Activated CD4-positive, alpha-beta T cell treated with anti-CD3 and anti-CD28 coated beads, Interleukin-2, amount 50 U/mL, for 48 hours (primary cell): ENCODE measurements around the gene MTCH1.
"Not testable (repeated sequence)": the region's sequence is repeated elsewhere in the genome, so short reads cannot be mapped to it uniquely, and the experiment has no call there.

Experiments
- DNase-seq, 2 experiments: peaks; one replicate each; pipeline ENCODE4 v3.0.0-alpha.2; 2020

The MTCH1 gene

DNA sequence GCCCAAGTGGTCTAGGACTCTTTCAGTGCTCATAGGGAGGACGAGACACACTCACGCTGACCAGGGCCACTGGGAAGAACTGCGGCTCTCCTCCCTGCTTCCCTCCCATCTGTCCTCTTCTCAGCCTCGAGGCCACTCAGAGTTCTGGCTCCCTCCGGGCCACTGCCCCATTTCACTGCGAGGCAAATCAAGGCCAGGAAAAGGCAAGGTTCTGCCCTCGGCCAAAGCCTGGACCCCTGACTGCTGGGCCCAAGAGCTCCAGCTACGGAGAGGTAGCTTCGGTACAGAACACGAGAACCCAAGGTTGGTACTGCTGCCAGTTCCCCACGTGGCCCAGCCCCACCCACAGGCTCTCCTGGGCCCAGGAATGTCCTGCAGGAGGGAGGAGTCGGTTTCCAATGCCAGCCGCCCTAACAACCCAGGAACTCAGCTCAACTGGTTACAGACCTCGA, 16.7 kb downstream of the MTCH1 start:
- DNase-seq, result no peak

DNA sequence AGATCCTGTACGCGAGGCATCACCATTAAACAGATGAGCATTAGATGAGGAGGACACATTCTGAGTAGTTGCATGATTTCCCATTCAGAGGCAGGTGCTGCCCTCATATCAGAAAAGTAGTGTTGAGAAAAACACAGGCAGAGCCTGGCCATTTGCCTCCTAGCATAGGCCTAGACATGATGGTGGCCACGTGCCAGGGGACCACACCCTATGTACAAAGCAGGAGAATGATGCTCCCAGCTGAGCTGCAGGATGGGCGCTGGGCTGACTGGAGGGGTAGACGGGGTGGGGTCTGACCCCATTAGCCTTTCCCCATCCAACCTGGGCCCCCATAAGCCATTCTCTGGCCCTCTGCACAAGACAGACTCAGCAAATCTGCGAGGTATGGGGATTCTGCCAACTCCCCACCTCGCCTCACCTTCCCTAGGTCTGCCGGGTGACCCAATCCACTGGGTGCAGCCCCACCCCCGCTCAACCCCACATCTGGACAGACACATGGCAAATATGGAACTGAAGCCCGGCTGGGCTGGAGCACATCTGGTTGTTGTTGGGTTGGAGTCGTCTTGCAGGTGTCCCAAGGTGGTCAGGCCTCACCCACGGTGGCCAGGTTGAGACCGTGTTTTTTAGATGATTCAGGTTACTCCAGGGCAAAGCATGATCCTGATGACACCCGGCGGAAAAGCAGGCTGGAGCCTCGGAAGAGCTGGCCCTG, 17.6 kb downstream of the MTCH1 start:
- no peak for DNase-seq

DNA sequence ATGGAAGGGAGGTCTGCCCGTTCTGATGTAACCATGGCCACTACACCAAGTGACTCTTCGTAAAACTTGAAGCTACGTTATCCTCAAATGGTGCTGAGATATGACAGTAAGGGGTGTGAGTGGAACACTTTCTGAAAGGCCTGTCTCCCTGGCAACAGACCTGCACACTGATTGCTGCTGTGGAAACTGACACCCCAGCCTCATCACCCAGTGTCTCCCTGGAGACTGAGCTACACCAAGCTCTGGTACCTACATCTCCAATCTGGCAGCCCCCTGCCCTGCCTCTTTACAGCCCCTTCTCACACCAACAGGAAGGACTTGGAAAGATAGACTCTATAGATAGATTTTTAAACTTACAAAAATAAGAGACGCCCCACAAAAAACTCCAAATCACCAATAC, 18.2 kb downstream of the MTCH1 start:
- DNase-seq, result no peak

DNA sequence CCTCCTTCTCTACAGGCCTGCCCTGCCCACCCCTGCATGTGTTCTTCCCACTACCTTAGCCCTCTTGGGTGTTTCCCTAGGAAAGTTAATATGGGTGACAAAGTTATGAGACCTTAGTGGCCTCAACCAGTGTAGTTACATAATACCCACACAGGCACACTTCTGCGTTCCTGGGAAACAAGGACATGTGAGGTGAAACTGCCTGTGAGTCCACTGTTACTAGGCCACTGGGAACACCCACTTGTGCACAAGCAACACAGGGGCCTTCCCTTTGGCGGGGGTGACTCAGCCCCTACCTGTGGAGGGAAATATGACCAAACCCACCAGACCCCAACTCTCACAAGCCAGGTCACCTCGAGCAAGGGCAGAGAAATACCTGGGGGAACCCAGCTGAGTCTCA, 18.7 kb downstream of the MTCH1 start:
- DNase-seq, result no peak

DNA sequence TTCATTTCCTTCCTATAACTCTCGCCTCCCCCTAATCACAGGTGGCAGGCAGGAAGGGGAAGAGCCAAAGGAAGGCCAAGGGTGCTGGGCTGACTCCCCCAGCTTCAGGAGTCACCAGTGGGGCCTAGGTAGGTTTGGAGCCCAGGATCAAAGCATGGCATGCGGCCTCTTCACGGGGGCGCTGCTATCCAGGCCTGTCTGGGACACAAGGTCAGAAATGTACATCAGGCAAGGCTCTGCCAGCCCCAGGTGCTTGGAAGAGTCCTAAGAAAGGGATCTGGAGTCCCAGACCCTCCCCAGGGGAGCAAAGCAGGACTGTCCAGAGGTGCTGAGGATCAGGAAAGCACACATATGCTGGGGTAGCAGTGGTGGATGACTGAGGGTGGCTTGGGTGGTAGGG, 21.1 kb downstream of the MTCH1 start:
- no peak for DNase-seq

DNA sequence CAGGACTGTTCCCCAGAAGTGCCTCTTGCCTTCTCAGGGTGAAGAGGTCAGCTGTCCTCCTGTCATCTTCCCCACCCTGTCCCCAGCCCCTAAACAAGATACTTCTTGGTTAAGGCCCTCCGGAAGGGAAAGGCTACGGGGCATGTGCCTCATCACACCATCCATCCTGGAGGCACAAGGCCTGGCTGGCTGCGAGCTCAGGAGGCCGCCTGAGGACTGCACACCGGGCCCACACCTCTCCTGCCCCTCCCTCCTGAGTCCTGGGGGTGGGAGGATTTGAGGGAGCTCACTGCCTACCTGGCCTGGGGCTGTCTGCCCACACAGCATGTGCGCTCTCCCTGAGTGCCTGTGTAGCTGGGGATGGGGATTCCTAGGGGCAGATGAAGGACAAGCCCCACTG, 21.6 kb downstream of the MTCH1 start:
- no peak for DNase-seq

DNA sequence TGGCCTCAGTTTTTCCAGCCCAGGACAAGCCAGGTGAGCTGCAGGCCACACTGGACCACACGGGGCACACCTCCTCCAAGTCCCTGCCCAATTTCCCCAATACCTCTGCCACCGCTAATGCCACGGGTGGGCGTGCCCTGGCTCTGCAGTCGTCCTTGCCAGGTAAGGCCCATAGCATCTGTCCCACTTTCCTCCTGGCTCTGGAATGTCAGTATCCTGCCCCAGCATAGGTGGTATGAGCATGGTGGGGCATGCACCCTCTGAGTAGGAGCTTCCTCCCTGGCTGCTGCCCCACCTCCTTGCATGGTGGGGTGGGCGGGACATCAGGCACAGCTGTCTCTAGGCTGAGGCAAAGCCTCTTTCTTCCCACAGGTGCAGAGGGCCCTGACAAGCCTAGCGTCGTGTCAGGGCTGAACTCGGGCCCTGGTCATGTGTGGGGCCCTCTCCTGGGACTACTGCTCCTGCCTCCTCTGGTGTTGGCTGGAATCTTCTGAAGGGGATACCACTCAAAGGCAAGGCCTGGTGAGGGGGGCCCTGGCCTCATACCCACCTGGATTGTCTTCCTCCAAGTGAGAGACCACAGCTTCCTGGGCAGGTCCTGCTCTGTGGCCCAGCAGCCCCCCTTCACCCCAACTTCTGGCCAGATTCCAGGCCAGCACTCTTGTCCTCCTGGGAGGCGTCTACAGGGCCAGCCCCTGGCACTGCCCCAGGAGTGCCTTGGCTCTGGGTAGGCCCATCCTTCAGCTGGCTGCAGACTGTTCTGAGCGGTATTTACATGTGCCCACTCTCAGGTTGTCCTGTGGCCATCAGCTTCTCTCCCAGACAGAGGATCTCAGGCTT, 22.3 kb downstream of the MTCH1 start:
- DNase-seq, result no peak

DNA sequence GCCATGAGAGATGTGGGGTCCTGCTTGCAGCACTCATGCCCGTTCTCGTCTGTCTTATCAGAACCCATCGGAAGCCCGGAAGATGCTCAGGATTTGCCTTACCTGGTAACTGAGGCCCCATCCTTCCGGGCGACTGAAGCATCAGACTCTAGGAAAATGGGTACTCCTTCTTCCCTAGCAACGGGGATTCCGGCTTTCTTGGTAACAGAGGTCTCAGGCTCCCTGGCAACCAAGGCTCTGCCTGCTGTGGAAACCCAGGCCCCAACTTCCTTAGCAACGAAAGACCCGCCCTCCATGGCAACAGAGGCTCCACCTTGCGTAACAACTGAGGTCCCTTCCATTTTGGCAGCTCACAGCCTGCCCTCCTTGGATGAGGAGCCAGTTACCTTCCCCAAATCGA, 23.1 kb downstream of the MTCH1 start:
- peak; percentile 83 to 87 for DNase-seq

DNA sequence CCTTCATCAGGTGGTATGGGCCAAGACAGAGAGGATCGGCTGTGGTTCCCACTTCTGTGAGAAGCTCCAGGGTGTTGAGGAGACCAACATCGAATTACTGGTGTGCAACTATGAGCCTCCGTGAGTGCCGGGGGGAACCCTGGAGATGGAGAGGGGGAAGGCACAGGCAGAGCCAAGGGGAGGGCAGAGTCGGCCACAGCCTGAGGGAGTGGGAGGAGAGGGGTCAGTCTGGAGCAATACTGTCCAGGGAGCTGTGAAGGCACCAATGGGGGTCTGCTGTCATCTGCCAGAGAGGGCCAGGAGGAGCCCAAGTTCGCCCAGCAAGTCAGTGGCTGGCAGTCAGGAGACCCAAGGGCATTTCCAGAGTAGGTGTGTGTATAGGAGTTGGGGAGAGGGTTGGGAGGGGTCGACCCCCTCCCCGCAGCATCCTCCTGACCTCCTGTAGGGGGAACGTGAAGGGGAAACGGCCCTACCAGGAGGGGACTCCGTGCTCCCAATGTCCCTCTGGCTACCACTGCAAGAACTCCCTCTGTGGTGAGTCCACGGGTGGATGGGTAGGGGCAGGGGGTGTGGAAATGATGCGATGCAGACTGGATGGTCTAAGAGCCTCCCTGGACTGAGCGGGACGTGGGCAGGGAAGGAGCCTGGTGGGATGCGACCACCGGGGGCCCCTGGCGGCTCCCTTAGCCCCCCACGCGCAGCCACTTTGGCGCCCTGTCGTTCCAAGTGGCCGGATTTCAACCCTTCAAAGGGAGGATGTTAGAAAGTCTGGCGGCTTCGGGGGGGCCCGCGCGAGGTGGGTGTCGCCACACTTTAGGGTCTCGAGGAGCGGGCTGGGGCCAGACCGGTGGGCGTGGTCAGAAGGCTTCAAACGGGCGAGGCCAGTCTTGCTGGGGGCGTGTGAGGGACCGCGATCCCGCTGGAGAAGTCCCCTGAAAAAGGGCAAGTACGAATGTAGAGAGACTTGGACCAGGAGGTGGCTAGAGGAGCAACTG, 24.3 kb downstream of the MTCH1 start:
- DNase-seq, result no peak

DNA sequence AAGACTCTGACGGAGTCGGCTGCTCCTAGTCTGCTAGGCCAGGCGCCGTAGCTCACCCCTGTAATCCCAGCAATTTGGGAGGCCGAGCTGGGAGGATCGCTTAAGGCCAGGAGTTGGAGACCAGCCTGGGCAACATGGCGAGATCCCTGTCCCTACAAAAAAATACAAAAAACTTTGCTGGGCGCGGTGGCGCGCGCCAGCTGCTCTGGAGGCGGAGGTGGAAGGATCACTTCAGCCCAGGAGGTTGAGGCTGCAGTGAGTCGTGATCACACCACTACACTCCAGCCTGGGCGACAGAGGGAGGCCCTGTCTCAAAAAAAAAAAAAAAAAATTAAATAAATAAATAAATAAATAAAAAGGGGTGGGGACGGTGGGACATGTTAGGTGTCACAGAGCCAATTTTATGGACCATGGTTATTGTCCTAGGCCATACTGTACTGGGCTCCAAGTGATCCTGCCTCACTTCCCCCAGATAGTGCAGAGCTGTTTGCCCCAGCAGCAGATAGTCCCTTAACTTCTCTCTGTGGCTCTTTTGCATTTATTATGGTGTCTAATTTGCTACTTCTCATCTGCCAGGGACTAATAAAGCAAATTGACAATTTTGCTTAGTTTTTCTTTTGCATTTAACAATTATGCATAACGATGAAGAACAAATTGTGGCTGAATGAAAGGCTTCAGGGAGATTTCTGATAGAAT, 26.3 kb downstream of the MTCH1 start:
- no peak for DNase-seq

DNA sequence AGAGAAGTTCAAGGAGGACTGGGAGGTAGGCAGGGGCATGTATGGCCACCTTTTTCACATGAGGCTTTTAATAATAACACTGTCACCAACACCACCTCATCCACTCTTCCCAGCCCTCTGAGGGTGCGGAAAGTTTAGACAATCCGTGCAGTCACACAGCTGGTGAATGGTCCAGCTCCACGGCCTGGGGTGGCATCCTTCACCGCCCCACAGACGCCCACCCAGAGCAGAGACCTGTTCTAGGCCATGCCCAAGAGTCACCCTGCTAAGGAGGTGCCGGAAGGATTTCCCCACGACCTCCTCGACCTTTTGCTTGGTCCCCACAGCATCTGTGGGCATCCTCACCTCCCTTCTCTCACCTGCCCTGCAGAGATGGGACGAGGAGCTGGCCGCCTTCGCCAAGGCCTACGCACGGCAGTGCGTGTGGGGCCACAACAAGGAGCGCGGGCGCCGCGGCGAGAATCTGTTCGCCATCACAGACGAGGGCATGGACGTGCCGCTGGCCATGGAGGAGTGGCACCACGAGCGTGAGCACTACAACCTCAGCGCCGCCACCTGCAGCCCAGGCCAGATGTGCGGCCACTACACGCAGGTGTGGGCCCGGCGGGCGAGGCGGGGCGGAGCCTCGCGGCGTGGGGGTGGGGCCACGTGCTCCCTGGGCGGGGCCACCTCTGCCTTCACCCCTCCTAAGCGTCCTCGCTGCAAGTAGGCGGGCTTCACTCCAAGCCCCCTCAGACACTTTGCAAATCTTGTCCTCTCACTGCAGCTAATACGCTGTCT, 27.0 kb downstream of the MTCH1 start:
- DNase-seq, result no peak

DNA sequence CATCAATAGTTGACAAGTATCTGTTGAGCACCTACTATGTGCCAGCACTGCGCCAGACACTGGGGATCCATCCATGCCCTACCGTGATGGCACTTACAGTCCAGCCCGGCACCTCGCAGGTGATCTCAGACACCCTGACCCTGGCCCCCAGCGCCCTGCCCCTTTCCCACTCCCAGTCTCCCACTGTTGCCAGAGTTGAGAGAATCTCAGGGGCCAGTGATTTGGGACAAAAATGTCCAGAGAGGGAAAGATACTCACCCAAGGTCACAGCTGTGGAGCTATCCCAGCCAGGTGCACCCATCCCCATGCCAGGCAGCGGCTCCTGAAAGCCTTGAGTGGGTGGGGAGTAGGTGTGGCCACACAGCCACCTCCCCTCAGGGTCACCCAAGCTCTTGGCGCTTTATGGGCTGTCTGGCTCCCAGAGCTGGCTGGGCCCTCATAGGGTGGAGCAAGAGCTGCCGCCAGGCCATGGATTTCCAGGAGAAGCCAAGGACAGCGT, 28.2 kb downstream of the MTCH1 start:
- DNase-seq, result no peak

DNA sequence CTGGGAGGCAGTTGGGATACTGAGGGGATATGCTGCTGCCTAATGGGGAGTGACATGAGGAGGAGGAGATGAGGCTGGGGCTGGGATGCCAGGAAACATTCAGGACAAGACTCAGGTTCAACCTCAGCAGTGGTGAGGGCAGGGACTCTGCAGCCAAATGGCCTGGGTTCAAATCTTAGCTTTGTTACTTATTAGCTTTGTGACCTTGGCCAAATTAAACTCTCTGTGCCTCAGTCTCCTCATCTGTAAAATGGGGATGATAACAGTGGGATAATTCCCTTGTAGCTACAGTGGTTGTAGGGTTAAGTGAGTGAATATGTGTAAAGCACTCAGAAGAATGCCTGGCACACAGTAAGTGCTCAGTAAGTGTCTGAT, 29.6 kb downstream of the MTCH1 start:
- DNase-seq, result no peak

DNA sequence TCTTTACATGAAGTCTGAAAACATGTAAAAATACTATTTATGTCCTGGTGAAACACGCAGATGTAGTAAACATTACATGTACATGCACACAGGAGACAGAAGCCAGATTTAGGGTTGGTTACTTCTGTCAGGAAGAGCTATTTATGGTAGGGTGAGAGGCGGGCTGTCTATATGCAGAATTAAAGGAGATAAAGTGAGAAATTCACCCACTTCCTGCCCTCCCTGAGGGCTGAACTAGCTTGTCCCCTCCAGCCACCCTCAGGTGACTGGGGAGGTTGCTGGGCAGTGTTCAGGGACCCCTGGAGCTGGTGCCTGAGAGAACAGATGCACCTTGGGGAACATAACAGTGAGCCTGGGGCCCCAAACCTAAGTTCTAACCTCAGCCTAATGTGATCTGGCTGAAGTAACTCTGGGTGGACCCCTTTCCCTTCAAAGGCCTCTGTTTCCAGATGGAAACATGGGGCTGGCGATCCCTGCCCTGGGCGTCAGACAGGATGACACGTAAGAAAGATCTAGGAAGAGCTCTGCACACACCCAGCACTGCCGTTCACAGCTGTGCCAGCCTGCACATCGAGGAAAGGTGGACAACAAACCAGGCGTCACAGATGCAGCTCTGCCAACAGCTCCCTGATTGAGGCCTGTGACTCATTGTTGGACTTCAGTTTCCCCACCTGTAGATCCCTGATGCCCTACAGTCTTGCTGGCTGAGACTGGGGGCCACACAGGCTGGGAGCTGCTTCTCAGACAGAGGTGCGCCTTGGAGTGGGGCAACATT, 30.1 kb downstream of the MTCH1 start:
- no peak for DNase-seq

DNA sequence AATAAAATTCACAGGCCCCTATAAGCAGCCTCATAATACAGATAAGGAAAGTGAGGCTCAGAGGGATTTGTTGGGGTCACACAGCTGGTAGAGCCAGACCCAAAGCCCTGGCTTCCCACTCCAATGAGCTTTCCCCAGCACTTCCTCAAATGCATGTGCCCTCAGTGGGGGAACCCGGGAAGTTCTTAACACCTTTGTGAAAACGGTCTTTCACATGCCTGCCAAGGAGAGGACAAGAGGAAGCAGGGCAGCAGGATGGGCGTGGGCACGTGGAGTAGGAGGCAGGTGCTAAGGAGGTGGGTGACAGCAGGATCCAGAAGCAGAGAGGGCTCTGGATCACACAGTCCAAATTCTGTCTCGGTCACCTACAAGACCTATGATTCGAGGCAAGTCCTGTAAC, 30.9 kb downstream of the MTCH1 start:
- DNase-seq, result no peak

DNA sequence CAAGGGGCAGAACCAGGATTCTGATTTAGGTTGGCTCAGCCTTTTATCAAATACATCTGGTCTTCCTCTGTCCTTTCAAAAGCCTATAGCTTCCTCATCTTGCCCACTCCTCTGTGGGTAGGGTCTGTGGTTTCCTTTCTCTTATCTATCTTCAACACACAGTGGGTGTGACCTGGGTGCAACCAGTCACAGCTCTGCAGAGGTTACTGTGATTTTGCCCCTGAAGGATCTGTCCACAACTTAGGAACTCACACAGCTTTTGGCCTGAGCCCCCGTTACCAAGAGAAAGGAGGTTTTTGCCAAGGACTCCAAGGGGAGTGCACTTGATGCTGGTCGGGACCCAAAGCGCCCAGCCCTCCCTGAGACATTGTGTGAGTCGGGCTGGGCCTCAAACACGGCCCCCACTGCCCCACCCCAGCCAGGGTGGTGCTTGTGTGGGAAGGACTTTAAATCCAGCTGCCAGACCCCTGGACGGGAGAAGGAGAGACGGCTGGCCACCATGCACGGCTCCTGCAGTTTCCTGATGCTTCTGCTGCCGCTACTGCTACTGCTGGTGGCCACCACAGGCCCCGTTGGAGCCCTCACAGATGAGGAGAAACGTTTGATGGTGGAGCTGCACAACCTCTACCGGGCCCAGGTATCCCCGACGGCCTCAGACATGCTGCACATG, 31.6 kb downstream of the MTCH1 start, which contains the start of gene PI16:
PI16 (plus strand) TSS at position 477 of the 670 bp plus-strand sequence; CDS start at position 500, 23 bp downstream.
- DNase-seq, result no peak

DNA sequence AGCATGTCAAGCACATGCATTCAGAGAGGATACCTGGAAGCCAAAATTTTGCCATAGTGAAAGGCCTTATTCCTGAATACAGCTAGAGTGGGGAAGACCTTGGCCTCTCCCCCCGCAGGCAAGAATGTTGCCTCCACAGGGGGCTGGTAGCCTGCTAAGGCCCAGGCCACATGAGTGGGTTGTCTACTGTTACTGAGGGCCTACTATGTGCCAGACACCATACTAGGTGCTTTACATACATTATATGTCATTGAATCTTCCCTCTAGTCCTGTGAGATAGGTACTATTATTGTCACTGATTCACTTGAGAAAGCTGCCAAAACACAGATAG, 32.1 kb downstream of the MTCH1 start:
- DNase-seq, result no peak

DNA sequence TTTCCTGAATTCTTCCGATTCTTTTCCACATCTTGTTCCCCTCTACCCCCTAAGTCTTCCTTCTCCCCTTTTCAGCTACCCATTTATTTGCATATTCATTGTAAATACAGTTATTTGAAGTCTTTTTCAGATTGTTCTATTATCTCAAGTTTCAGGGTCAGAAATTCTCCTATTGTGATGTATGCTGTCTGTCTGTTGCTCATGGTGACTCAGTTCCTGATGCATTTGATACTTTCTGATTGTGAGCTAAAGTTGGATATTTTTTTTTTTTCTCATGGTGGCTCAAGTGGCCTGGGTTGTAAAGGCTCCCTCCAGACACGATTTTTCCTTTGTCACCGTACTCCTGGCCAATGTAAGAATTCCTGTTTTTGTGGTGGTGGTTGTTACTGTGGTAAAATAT, 36.4 kb downstream of the MTCH1 start:
- no peak for DNase-seq

DNA sequence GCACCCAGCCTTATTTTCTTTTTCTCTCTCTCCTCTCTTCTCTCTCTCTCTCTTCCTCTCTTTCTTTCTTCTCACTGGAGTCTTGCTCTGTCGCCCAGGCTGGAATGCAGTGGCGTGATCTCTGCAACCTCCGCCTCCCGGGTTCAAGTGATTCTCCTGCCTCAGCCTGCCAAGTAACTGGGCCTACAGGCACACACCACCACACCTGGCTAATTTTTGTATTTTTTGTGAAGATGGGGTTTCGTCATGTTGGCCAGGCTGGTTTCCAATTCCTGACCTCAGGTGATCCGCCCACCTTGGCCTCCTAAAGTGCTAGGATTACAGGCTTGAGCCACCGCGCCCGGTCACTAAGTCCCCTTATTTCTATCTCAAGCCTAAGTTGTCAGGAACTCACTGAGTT, 36.9 kb downstream of the MTCH1 start:
- DNase-seq, result not testable (repeated sequence)
